Thymus (tissue), 11 donors: ENCODE measurements around the gene DDX49. TPM values are rescaled to one million over a fixed set of nuclear protein-coding genes. Genes with fewer than 3 reads are reported as not detected.
"Not testable (repeated sequence)": the region's sequence is repeated elsewhere in the genome, so short reads cannot be mapped to it uniquely, and the experiment has no call there.

Source experiments
- DNase-seq, 9 donors: peaks; one replicate each; pipeline ENCODE4 v3.0.0-alpha.2; 2013; ENCODE audit warnings: low spot score in 9 of 9, low read depth in 6 of 9, missing footprints in 1 of 9
- H3K27ac ChIP-seq, 2 donors: one replicate each; pipeline ENCODE4 v1.5.1; 2013; ENCODE audit warnings: control low read depth in 1 of 2, low read depth in 1 of 2, low read length in 1 of 2, mild to moderate bottlenecking in 1 of 2, moderate library complexity in 1 of 2
- H3K27me3 ChIP-seq, 2 donors: one replicate each; pipeline ENCODE4 v1.5.1; 2013; ENCODE audit warnings: low read length in 1 of 2; ENCODE audit not compliant: control insufficient read depth in 2 of 2, insufficient read depth in 1 of 2
- H3K36me3 ChIP-seq, 2 donors: one replicate each; pipeline ENCODE4 v1.5.1; 2013; ENCODE audit warnings: low read length in 1 of 2, mild to moderate bottlenecking in 1 of 2, moderate library complexity in 1 of 2; ENCODE audit not compliant: control insufficient read depth in 2 of 2, insufficient read depth in 2 of 2
- H3K4me1 ChIP-seq, 2 donors: one replicate each; pipeline ENCODE4 v1.5.1; 2013; ENCODE audit warnings: low read length in 2 of 2; ENCODE audit not compliant: control insufficient read depth in 2 of 2, insufficient read depth in 2 of 2
- H3K4me3 ChIP-seq, 2 donors: one replicate each; pipeline ENCODE4 v1.5.1; 2013; ENCODE audit warnings: low read length in 2 of 2, control low read depth in 1 of 2, mild to moderate bottlenecking in 1 of 2
- H3K9me3 ChIP-seq, 2 donors: one replicate each; pipeline ENCODE4 v1.5.1; 2013; ENCODE audit warnings: low read length in 1 of 2, mild to moderate bottlenecking in 1 of 2; ENCODE audit not compliant: control insufficient read depth in 2 of 2, insufficient read depth in 1 of 2
- WGBS: extraction: QIAGEN DNeasy Blood & Tissue Kit; methylation state at CpG from one replicate; pipeline ENCODE4 v1.1.7; 2013; 5-methylcytosine and 5-hydroxymethylcytosine counted together
- polyA plus RNA-seq: library from polyadenylated mRNA; stranded (reverse); fragments of 200-250 nt; gene quantifications from one replicate; pipeline ENCODE4 v1.2.3, GENCODE V29; 2013
- total RNA-seq: library from RNA; stranded (reverse); fragments of 120-200 nt; gene quantifications from one replicate; pipeline ENCODE4 v1.2.4, GENCODE V29; 2013
- donor health status: healthy.

The DDX49 gene
- total and polyA plus RNA-seq, 2 donors, result 42.8 to 54.9 TPM

GRCh38 chr19:18952364-18953003, 33.0 kb downstream of the DDX49 start:
- not testable (repeated sequence) for H3K36me3 ChIP-seq, DNase-seq, H3K27ac ChIP-seq, H3K4me3 ChIP-seq, H3K9me3 ChIP-seq, H3K27me3 ChIP-seq, H3K4me1 ChIP-seq
- WGBS, result 71% methylated on average over 17 of the region's 17 CpGs

DNA sequence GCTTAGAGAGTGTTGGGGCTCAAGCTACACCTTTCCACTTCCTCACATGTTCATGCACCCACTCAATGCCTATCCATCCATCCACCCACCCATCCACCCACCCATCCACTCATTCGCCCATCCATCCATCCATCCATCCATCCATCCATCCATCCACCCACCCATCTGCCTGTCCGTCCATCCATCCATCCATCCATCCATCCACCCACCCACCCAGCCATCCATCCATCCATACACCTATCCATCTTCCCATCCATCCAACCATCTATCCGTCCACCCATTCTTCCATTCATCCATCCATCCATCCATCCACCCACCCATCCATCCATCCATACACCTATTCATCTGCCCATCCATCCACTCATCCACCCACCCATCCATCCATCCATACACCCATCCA, 34.6 kb downstream of the DDX49 start:
- Histone ChIP-seq H3K27ac (no peak overlapping the region), H3K4me1 (no peaks in the 10 kb centered on the region), H3K9me3 (no peaks in the 10 kb centered on the region), H3K36me3 (no peaks in the 10 kb centered on the region), H3K27me3 (no peaks in the 10 kb centered on the region), H3K4me3 (no peak overlapping the region)
- no peak for DNase-seq
- WGBS, result 97% methylated on average over 3 of the region's 3 CpGs

DNA sequence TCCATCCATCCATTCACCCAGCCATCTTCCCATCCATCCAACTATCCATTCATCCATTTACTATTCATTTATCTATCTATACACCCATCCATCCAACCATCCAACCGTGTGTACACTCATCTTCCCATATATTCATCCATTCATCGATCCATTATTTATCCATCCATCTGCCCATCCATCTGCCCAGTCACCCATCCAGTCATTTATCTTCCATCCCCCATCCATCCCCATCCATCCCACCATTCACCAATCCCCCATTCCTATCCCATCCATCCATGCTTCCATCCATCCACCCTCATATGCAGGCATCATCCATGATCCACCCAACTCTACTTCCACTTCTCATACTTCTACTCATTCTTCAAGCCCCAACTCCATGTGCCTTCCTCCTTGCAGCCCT, 35.5 kb downstream of the DDX49 start:
- Histone ChIP-seq H3K4me3 (no peak overlapping the region), H3K9me3 (no peaks in the 10 kb centered on the region), H3K4me1 (no peaks in the 10 kb centered on the region), H3K36me3 (no peaks in the 10 kb centered on the region), H3K27me3 (no peaks in the 10 kb centered on the region), H3K27ac (no peak overlapping the region)
- DNase-seq, result no peak
- WGBS, result 100% methylated on average over 2 of the region's 2 CpGs

DNA sequence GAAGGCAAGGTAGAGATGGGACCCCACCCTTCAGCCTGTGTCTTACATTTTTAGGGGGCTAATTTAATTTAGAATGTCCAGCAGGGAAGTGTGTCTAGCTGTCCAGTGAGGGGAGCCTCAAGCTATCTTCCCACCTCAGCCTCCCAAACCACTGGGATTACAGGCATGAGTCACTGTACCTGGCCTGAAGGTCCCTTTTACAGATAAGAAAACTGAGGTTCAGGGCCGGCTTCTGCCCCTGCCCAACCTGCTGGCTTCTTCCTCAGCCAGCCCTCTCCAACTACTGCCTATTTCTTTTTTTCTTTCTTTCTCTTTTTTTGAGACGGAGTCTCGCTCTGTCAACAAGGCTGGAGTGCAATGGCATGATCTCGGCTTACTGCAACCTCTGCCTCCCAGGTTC, 40.9 kb downstream of the DDX49 start:
- Histone ChIP-seq H3K9me3 (no peaks in the 10 kb centered on the region), H3K27me3 (peaks cover 0 to 10% of the 10 kb centered on the region in 2 donors), H3K27ac (no peak overlapping the region), H3K4me3 (no peak overlapping the region), H3K4me1 (peaks cover 0 to 5% of the 10 kb centered on the region in 2 donors), H3K36me3 (no peaks in the 10 kb centered on the region)
- no peak for DNase-seq
- WGBS, result 95% methylated on average over 4 of the region's 4 CpGs

- peak in 4 of 9 donors; percentile 33 to 58 (median 39) for DNase-seq
- H3K9me3 ChIP-seq, result no peaks in the 10 kb centered on the region
- 26% methylated on average over 26 of the region's 26 CpGs for WGBS
- H3K27me3 ChIP-seq, result peaks cover 0 to 10% of the 10 kb centered on the region in 2 donors
- H3K27ac ChIP-seq, result no peak overlapping the region
- H3K4me1 ChIP-seq, result peaks cover 0 to 5% of the 10 kb centered on the region in 2 donors
- H3K4me3 ChIP-seq, result no peak overlapping the region
- no peaks in the 10 kb centered on the region for H3K36me3 ChIP-seq
Observed at GRCh38 chr19:18961767-18962620, 42.5 kb downstream of the DDX49 start.

DNA sequence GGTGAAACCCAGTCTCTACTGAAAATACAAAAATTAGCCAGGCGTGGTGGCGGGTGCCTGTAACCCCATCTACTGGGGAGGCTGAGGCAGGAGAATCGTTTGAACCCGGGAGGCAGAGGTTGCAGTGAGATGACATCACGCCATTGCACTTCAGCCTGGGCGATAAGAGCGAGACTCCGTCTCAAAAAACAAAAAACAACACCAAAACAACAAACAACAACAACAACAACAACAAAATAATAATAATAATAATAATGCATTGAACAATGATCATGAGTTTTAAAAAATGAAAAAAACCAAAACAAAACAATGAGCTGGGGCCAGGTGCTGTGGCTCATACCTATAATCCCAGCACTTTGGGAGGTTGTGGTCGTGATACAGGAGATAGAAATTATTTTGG, 44.6 kb downstream of the DDX49 start:
- peaks cover 0 to 9% of the 10 kb centered on the region in 2 donors for H3K4me1 ChIP-seq
- no peak for DNase-seq
- 96% methylated on average over 9 of the region's 9 CpGs for WGBS
- H3K27ac ChIP-seq, result no peak overlapping the region
- peaks cover 0 to 14% of the 10 kb centered on the region in 2 donors for H3K27me3 ChIP-seq
- H3K36me3 ChIP-seq, result no peaks in the 10 kb centered on the region
- H3K4me3 ChIP-seq, result no peak overlapping the region
- no peaks in the 10 kb centered on the region for H3K9me3 ChIP-seq

DNA sequence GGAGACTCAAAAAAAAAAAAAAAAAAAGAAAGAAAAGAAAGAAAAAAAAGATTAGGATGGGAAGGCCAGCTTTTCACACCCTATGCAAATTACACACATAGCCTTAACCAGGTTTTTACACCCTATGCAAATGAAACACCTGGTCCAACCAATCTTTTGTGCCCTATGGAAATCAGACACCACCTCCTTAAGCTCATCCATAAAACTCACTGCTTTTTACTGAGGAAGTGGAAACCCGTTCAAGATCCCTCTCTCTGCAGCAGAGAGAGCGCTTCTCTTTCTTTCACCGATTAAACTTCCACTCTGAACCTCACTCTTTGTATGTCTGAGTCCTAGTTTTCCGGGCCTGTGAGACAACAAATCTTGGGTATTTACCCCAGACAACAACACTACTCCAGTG, 46.8 kb downstream of the DDX49 start:
- H3K36me3 ChIP-seq, result no peaks in the 10 kb centered on the region
- no peak overlapping the region for H3K27ac ChIP-seq
- H3K4me1 ChIP-seq, result peaks cover 0 to 9% of the 10 kb centered on the region in 2 donors
- no peak for DNase-seq
- WGBS, result 89% methylated on average over 4 of the region's 4 CpGs
- H3K9me3 ChIP-seq, result no peaks in the 10 kb centered on the region
- peaks cover 0 to 13% of the 10 kb centered on the region in 2 donors for H3K27me3 ChIP-seq
- H3K4me3 ChIP-seq, result no peak overlapping the region

GRCh38 chr19:18967358-18968146, 48.0 kb downstream of the DDX49 start:
- 21% methylated on average over 11 of the region's 11 CpGs for WGBS
- H3K27me3 ChIP-seq, result peaks cover 0 to 4% of the 10 kb centered on the region in 2 donors
- no peaks in the 10 kb centered on the region for H3K36me3 ChIP-seq
- H3K4me1 ChIP-seq, result peaks cover 0 to 4% of the 10 kb centered on the region in 2 donors
- peak in 1 of 9 donors; percentile 37 for DNase-seq
- H3K9me3 ChIP-seq, result no peaks in the 10 kb centered on the region
- H3K4me3 ChIP-seq, result no peak overlapping the region
- peak overlapping the region in 1 of 2 donors; percentile 76 for H3K27ac ChIP-seq
